ENCODE results near the gene DGKB. TPM values are rescaled to one million over a fixed set of nuclear protein-coding genes. Genes with fewer than 3 reads are reported as not detected.

DGKB gene
- total RNA-seq, 4 donors from 2014 or later, result 17.3 to 54.9 (median 26.1) TPM

DNA sequence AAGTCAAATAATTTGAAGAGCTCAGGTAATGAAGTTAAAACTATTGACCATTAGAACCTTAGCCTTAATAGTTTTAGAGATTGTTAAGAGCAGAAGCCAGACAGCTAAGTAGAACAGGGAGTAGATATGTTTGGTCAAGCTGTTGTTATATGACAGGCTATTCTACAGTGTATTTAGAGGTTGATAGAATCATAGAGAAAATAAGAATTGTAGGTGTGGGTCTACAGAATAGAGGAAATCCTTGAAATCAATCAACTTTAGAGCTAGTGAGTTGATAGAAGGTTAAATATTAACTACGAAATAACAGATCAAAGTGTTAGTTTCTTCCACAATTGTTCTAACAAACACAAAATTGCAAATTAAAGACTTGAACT, 80.1 kb downstream of the DGKB start:
- Histone ChIP-seq H3K4me3 (no peak overlapping the region), H3K4me1 (peaks cover 0 to 7% (median 0%) of the 10 kb centered on the region in 3 donors), H3K9me3 (no peaks in the 10 kb centered on the region), H3K36me3 (no peaks in the 10 kb centered on the region), H3K27me3 (no peaks in the 10 kb centered on the region), H3K27ac (no peak overlapping the region)
- 73 to 95% methylated on average over 1 of the region's 1 CpG for WGBS, 2 donors (ENCODE audit: low coverage in 1 of 2)
- no peak for ATAC-seq
- TF ChIP-seq CTCF (IDR thresholded peaks at IDR 0.05) (no peak), EP300 (IDR thresholded peaks at IDR 0.05) (no peak), POLR2A (IDR thresholded peaks at IDR 0.05) (no peak), POLR2AphosphoS5 (IDR thresholded peaks at IDR 0.05) (no peak)

GRCh38 chr7:14821757-14822480, 80.6 kb downstream of the DGKB start:
- Histone ChIP-seq H3K9me3 (no peaks in the 10 kb centered on the region), H3K4me3 (no peak overlapping the region), H3K27ac (no peak overlapping the region), H3K27me3 (no peaks in the 10 kb centered on the region), H3K4me1 (peaks cover 0 to 7% (median 0%) of the 10 kb centered on the region in 3 donors), H3K36me3 (no peaks in the 10 kb centered on the region)
- WGBS, 2 donors (ENCODE audit: low coverage in 1 of 2), result 50 to 64% methylated on average over 1 to 2 of the region's 2 CpGs
- TF ChIP-seq CTCF (IDR thresholded peaks at IDR 0.05) (no peak), POLR2A (IDR thresholded peaks at IDR 0.05) (no peak), EP300 (IDR thresholded peaks at IDR 0.05) (no peak), POLR2AphosphoS5 (IDR thresholded peaks at IDR 0.05) (no peak)
- no peak for ATAC-seq

- no peak for ATAC-seq
- peaks cover 0 to 7% (median 0%) of the 10 kb centered on the region in 3 donors for H3K4me1 ChIP-seq
- no peaks in the 10 kb centered on the region for H3K9me3 ChIP-seq
- H3K36me3 ChIP-seq, result no peaks in the 10 kb centered on the region
- H3K27me3 ChIP-seq, result no peaks in the 10 kb centered on the region
- no peak overlapping the region for H3K4me3 ChIP-seq
- H3K27ac ChIP-seq, result no peak overlapping the region
- TF ChIP-seq POLR2A (IDR thresholded peaks at IDR 0.05) (no peak), EP300 (IDR thresholded peaks at IDR 0.05) (no peak), CTCF (IDR thresholded peaks at IDR 0.05) (no peak), POLR2AphosphoS5 (IDR thresholded peaks at IDR 0.05) (no peak)
- 92 to 93% methylated on average over 3 of the region's 3 CpGs for WGBS, 2 donors (ENCODE audit: low coverage in 1 of 2)
Measured at GRCh38 chr7:14818871-14819270, 83.7 kb downstream of the DGKB start.

DNA sequence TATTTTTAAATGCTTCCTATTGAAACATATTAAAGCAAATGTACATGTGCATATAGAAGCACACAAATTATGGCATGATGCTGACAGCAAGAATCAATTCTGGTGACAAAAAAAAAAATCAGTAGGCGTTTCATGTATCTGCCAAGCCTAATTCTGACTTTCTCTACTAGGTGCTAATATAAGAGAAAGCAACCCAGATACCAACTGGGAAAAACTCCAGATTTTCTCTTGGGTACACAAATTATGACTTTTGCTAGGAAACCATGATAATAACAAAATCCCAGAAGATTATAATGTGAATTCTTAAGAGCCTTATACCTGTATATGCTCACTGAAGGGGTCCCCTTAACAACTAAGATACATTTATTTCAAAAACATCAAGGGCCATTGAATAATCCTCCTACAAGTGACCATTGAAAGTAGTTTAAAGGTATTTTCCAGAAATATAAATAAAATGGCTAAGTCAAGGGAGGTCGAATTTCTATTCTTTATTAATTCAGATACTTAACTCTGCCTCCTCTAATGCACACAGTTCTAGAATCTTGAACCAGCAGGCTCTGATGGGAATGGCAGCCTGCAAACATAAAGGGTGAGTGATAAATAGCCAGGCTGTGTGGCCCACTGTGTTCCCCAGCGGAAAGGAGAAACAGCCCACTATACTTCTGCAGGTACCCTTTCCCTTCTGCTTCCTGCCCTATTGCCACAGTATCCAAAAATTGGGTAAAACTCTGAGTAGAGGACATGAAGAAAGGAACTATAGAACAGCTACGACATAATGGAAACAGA, 84.5 kb downstream of the DGKB start:
- WGBS, 2 donors (ENCODE audit: low coverage in 1 of 2), result 77 to 83% methylated on average over 3 to 4 of the region's 4 CpGs
- TF ChIP-seq POLR2AphosphoS5 (IDR thresholded peaks at IDR 0.05) (no peak), CTCF (IDR thresholded peaks at IDR 0.05) (no peak), POLR2A (IDR thresholded peaks at IDR 0.05) (no peak), EP300 (IDR thresholded peaks at IDR 0.05) (no peak)
- no peak for ATAC-seq

More for the DNA sequence above, 84.5 kb downstream of the DGKB start:
- H3K36me3 ChIP-seq, result no peaks in the 10 kb centered on the region
- no peak overlapping the region for H3K27ac ChIP-seq
- H3K27me3 ChIP-seq, result no peaks in the 10 kb centered on the region
- H3K4me1 ChIP-seq, result peaks cover 0 to 7% (median 0%) of the 10 kb centered on the region in 3 donors
- H3K9me3 ChIP-seq, result no peaks in the 10 kb centered on the region
- H3K4me3 ChIP-seq, result no peak overlapping the region

All from gastroesophageal sphincter (tissue), 4 donors.